ENCODE results near the gene ZDHHC21. TPM values are rescaled to one million over a fixed set of nuclear protein-coding genes. Genes with fewer than 3 reads are reported as not detected.

ZDHHC21 gene
- polyA plus RNA-seq, 3 donors, result 0.34 to 2.0 (median 1.0) TPM

- H3K27me3 Mint-ChIP-seq (ENCODE audit: low read depth in 3 of 3), result no peaks in the 10 kb centered on the region
- intact Hi-C loops (cut with micrococcal nuclease), result no loop called here
- Histone ChIP-seq H3K79me2 (ENCODE audit: insufficient read depth, low read length) (no peaks in the 10 kb centered on the region), H3K9me3 (replicated peaks in 1 of 2; ENCODE audit: control insufficient read depth in 1 of 2, insufficient read depth in 1 of 2, low read length in 2 of 2) (peaks cover 5 to 14% of the 10 kb centered on the region in 2 donors), H2AFZ (ENCODE audit: insufficient read depth, low read depth, low read length, poor library complexity, severe bottlenecking) (no peak overlapping the region), H3K9ac (ENCODE audit: insufficient read depth, low read length, poor library complexity, severe bottlenecking) (no peak overlapping the region), H3K4me3 (replicated peaks in 1 of 3; ENCODE audit: low read depth in 2 of 3, low read length in 3 of 3) (no peak overlapping the region), H3K36me3 (replicated peaks in 1 of 2; ENCODE audit: control insufficient read depth in 1 of 2, insufficient read depth in 2 of 2, low read length in 2 of 2) (no peaks in the 10 kb centered on the region), H3K27me3 (ENCODE audit: control insufficient read depth in 2 of 2, insufficient read depth in 2 of 2, low read length in 2 of 2) (no peaks in the 10 kb centered on the region), H3K27ac (ENCODE audit: low read depth in 1 of 2, low read length in 2 of 2) (no peak overlapping the region), H3K4me2 (replicated peaks; ENCODE audit: extremely low read depth, low read length, poor library complexity, severe bottlenecking) (no peak overlapping the region), H3K4me1 (ENCODE audit: control insufficient read depth in 1 of 2, insufficient read depth in 2 of 2, low read length in 2 of 2) (no peaks in the 10 kb centered on the region), H4K20me1 (ENCODE audit: insufficient read depth, low read length) (no peaks in the 10 kb centered on the region)
- DNase-seq, result no peak
- peaks cover 0 to 9% (median 6%) of the 10 kb centered on the region in 7 donors for H3K9me3 Mint-ChIP-seq
- WGBS (ENCODE audit: insufficient coverage), result 100% methylated on average over 7 of the region's 7 CpGs
- H3K4me1 Mint-ChIP-seq, result no peaks in the 10 kb centered on the region
- no peak overlapping the region for H3K27ac Mint-ChIP-seq
- TF ChIP-seq CTCF (IDR thresholded peaks at IDR 0.05), result no peak
- H3K4me3 Mint-ChIP-seq, result no peak overlapping the region
- H3K36me3 Mint-ChIP-seq, result peaks cover 13 to 28% of the 10 kb centered on the region in 2 donors
These were observed 59.2 kb downstream of the ZDHHC21 start for GRCh38 chr9:14633906-14634565.

GRCh38 chr9:14633148-14633547 is 60.1 kb downstream of the ZDHHC21 start:
- Histone ChIP-seq H3K9ac (ENCODE audit: insufficient read depth, low read length, poor library complexity, severe bottlenecking) (no peak overlapping the region), H3K4me2 (replicated peaks; ENCODE audit: extremely low read depth, low read length, poor library complexity, severe bottlenecking) (no peak overlapping the region), H3K27ac (ENCODE audit: low read depth in 1 of 2, low read length in 2 of 2) (no peak overlapping the region), H3K36me3 (replicated peaks in 1 of 2; ENCODE audit: control insufficient read depth in 1 of 2, insufficient read depth in 2 of 2, low read length in 2 of 2) (no peaks in the 10 kb centered on the region), H3K9me3 (replicated peaks in 1 of 2; ENCODE audit: control insufficient read depth in 1 of 2, insufficient read depth in 1 of 2, low read length in 2 of 2) (peaks cover 5 to 14% of the 10 kb centered on the region in 2 donors), H3K27me3 (ENCODE audit: control insufficient read depth in 2 of 2, insufficient read depth in 2 of 2, low read length in 2 of 2) (no peaks in the 10 kb centered on the region), H2AFZ (ENCODE audit: insufficient read depth, low read depth, low read length, poor library complexity, severe bottlenecking) (no peak overlapping the region), H4K20me1 (ENCODE audit: insufficient read depth, low read length) (no peaks in the 10 kb centered on the region), H3K79me2 (ENCODE audit: insufficient read depth, low read length) (no peaks in the 10 kb centered on the region), H3K4me3 (replicated peaks in 1 of 3; ENCODE audit: low read depth in 2 of 3, low read length in 3 of 3) (no peak overlapping the region), H3K4me1 (ENCODE audit: control insufficient read depth in 1 of 2, insufficient read depth in 2 of 2, low read length in 2 of 2) (no peaks in the 10 kb centered on the region)
- Mint-ChIP-seq H3K9me3 (peaks cover 0 to 9% (median 6%) of the 10 kb centered on the region in 7 donors), H3K27me3 (ENCODE audit: low read depth in 3 of 3) (no peaks in the 10 kb centered on the region), H3K36me3 (peaks cover 10 to 23% of the 10 kb centered on the region in 2 donors), H3K4me1 (no peaks in the 10 kb centered on the region), H3K4me3 (no peak overlapping the region), H3K27ac (no peak overlapping the region)
- WGBS (ENCODE audit: insufficient coverage), result 100% methylated on average over 2 of the region's 3 CpGs
- no peak for TF ChIP-seq CTCF (IDR thresholded peaks at IDR 0.05)
- no peak for DNase-seq
- intact Hi-C loops (cut with micrococcal nuclease), result no loop called here

Data from CD14-positive monocyte (primary cell).